Endothelial cell of umbilical vein (primary cell): ENCODE results near the gene SNX3. TPM values are rescaled to one million over a fixed set of nuclear protein-coding genes. Genes with fewer than 3 reads are reported as not detected.

ENCODE experiments used
- BruUV-seq: library from RNA; stranded (reverse); fragments of 400-500 nt; replicated peaks from 2 replicates; lab custom pipeline; 2021; lab: Mats Ljungman, UMichigan
- CTCF ChIA-PET: fragments of 300-600, 350-600 bp; sonication (Branson Sonifier 250); formaldehyde crosslinking; loops from one replicate; lab custom pipeline; 2021; ENCODE audit warnings: antibody characterized with exemption, inconsistent platforms; lab: Charles Lee
- POLR2A ChIA-PET: fragments of 300-600, 350-600 bp; sonication (Branson Sonifier 250); formaldehyde crosslinking; loops from one replicate; lab custom pipeline; 2021; ENCODE audit warnings: antibody characterized with exemption, inconsistent platforms; lab: Charles Lee
- DNase-seq: peaks from one replicate; pipeline ENCODE4 v3.0.0-alpha.2; 2011; ENCODE audit warnings: low read depth, low spot score
- FAIRE-seq: peaks from 2 replicates; lab custom pipeline; 2011; peaks lifted over from hg19 to GRCh38; lab: Jason Lieb, UNC
- H2AFZ ChIP-seq: 2 replicates; pipeline ENCODE4 v1.6.0; 2012; ENCODE audit warnings: low read depth, low read length, control low read depth, inconsistent platforms
- H3K27ac ChIP-seq: 2 replicates; pipeline ENCODE4 v1.5.1; 2011; ENCODE audit warnings: low read depth, mild to moderate bottlenecking, control low read depth, low read length, moderate library complexity; ENCODE audit not compliant: insufficient read depth
- H3K27me3 ChIP-seq, 2 experiments: 2 replicates each; pipeline versions ENCODE4 v1.6.0 to v1.6.1; 2011; ENCODE audit warnings: low read length in 2 of 2, mixed read lengths in 1 of 2; ENCODE audit not compliant: control insufficient read depth in 2 of 2, insufficient read depth in 2 of 2
- H3K36me3 ChIP-seq, 2 experiments: 2 replicates in 1 of 2; 3 replicates in 1 of 2; pipeline ENCODE4 v1.5.1; 2011; ENCODE audit warnings: low read length in 2 of 2, mild to moderate bottlenecking in 1 of 2, moderate library complexity in 1 of 2; ENCODE audit not compliant: control insufficient read depth in 2 of 2, insufficient read depth in 2 of 2; ENCODE audit errors: extremely low read depth in 1 of 2
- H3K4me1 ChIP-seq: 3 replicates; pipeline ENCODE4 v1.5.1; 2011; ENCODE audit warnings: mild to moderate bottlenecking, low read length; ENCODE audit not compliant: control insufficient read depth, insufficient read depth; ENCODE audit errors: extremely low read depth
- H3K4me2 ChIP-seq: 2 replicates; pipeline ENCODE4 v1.6.1; 2011; ENCODE audit warnings: low read length, control low read depth, mixed read lengths; ENCODE audit not compliant: insufficient read depth
- H3K4me3 ChIP-seq, 3 experiments: fragments of 200-600 bp in 1 of 3; sonication (generic), shearing (Covaris generic) in 1 of 3; replicated peaks in 1 of 3; 2 replicates each; pipeline ENCODE4 v1.5.1; 2011 to 2016; ENCODE audit warnings: control low read depth in 3 of 3, low read length in 3 of 3, mild to moderate bottlenecking in 2 of 3, inconsistent platforms in 1 of 3, low read depth in 1 of 3, moderate library complexity in 1 of 3; ENCODE audit not compliant: insufficient read depth in 1 of 3
- H3K79me2 ChIP-seq: 2 replicates; pipeline ENCODE4 v1.6.0; 2012; ENCODE audit warnings: low read length, inconsistent platforms; ENCODE audit not compliant: control insufficient read depth, insufficient read depth
- H3K9ac ChIP-seq: replicated peaks from 2 replicates; pipeline ENCODE3; 2011; ENCODE audit warnings: low read length, control low read depth; ENCODE audit not compliant: insufficient read depth; ENCODE audit errors: extremely low read depth
- H3K9me1 ChIP-seq: replicated peaks from 3 replicates; pipeline ENCODE4 v1.6.0; 2011; ENCODE audit warnings: mild to moderate bottlenecking, low read length; ENCODE audit not compliant: control insufficient read depth, insufficient read depth; ENCODE audit errors: extremely low read depth
- H3K9me3 ChIP-seq: replicated peaks from 2 replicates; pipeline ENCODE4 v1.5.1; 2012; ENCODE audit warnings: low read length, inconsistent platforms; ENCODE audit not compliant: control insufficient read depth, insufficient read depth
- H4K20me1 ChIP-seq: replicated peaks from 2 replicates; pipeline ENCODE3; 2011; ENCODE audit warnings: mild to moderate bottlenecking, low read length; ENCODE audit not compliant: control insufficient read depth, insufficient read depth; ENCODE audit errors: extremely low read depth
- EZH2 ChIP-seq: IDR thresholded peaks from 2 replicates; pipeline ENCODE4 v1.6.1; 2012; ENCODE audit warnings: borderline replicate concordance, low read depth, mild to moderate bottlenecking, moderate library complexity, low read length, inconsistent platforms; ENCODE audit not compliant: severe bottlenecking
- FOS ChIP-seq: IDR thresholded peaks from 2 replicates; pipeline ENCODE4 v1.6.1; 2011; ENCODE audit warnings: mild to moderate bottlenecking, low read length, moderate library complexity, borderline replicate concordance; ENCODE audit not compliant: insufficient read depth
- GATA2 ChIP-seq: IDR thresholded peaks from 2 replicates; pipeline ENCODE4 v1.7.0; 2011; ENCODE audit warnings: low read depth, mild to moderate bottlenecking, moderate library complexity, mixed read lengths, low read length; ENCODE audit not compliant: insufficient read length, insufficient read depth
- JUN ChIP-seq: IDR thresholded peaks from 2 replicates; pipeline ENCODE4 v1.6.1; 2011; ENCODE audit warnings: borderline replicate concordance, low read depth; ENCODE audit not compliant: insufficient read length, insufficient read depth
- MAX ChIP-seq: IDR thresholded peaks from 2 replicates; pipeline ENCODE4 v1.6.1; 2011; ENCODE audit not compliant: insufficient read depth, insufficient read length
- MYC ChIP-seq: IDR thresholded peaks from one replicate; pipeline ENCODE4 v1.6.1; 2011; ENCODE audit warnings: mild to moderate bottlenecking, low read depth, low read length
- POLR2A ChIP-seq: IDR thresholded peaks from 2 replicates; pipeline ENCODE4 v1.6.1; 2012; ENCODE audit warnings: low read depth, mild to moderate bottlenecking, control low read depth, low read length
- POLR2AphosphoS5 ChIP-seq: IDR thresholded peaks from 2 replicates; pipeline ENCODE4 v1.6.1; 2012; ENCODE audit warnings: low read depth, mild to moderate bottlenecking, control low read depth, low read length, moderate library complexity; ENCODE audit not compliant: insufficient read depth
- dilution Hi-C: fragments of 300-500 bp; cut with MboI; formaldehyde crosslinking; loops from one replicate; pipeline ENCODE4 v1.15.0; 2019; ENCODE audit warnings: low sequenced_read_pairs; ENCODE audit not compliant: extremely low pct_ligation_motif_present
- intact Hi-C: fragments of 100-400 bp; cut with micrococcal nuclease; formaldehyde crosslinking; loops from one replicate; pipeline ENCODE4 v1.10.0; 2022
- polyA plus RNA-seq, 4 experiments: library from polyadenylated mRNA; depleted of rRNA in 3 of 4; stranded (reverse) in 3 of 4; unstranded in 1 of 4; fragments of >200 nt; gene quantifications; 2 replicates each; pipeline versions ENCODE4 v1.2.1 to v1.2.3, GENCODE V29; 2011 to 2012; ENCODE audit warnings: missing spikeins in 1 of 4
- total RNA-seq: library from RNA; stranded (reverse); gene quantifications from 2 replicates; pipeline ENCODE4 v1.2.3, GENCODE V29; 2021
- TF ChIP-seq, protein P1 (sequence below), 2 donors: IDR thresholded peaks; 1 replicate in 1 of 2; 2 replicates in 1 of 2; pipeline ENCODE4 v1.5.1; 2011; ENCODE audit warnings: low read length in 2 of 2, mild to moderate bottlenecking in 2 of 2, moderate library complexity in 2 of 2, control low read depth in 1 of 2, inconsistent platforms in 1 of 2, low read depth in 1 of 2; ENCODE audit not compliant: insufficient read depth in 1 of 2; ENCODE audit errors: extremely low read depth in 1 of 2

The SNX3 gene
- total and polyA plus RNA-seq, 2 donors (not counting 3 experiments of a cell fraction or from before 2014, with no cell fraction given) = 155 to 281 TPM

DNA sequence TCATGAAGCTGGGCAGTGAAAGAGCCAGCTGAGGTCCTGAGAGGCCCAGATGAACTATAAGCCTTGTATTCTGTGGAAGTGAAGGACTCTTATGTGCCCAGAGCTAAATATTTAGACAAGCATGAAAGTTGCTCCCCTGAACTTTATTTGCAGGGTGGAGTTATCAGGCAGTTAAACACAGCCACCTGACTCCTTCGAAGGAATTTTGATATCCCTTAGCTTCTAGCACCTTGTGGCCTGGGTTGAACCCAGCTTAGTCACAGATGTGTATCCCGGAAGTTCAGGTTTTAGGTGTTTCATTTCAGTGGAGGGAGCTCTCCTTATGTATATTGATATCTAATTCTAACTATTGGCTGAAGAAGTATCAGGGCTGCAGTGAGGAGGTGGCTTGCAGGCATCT lies 74.6 kb downstream of the SNX3 start:
- H2AFZ ChIP-seq = no peak overlapping the region
- intact Hi-C loops = no loop called here
- H3K9ac ChIP-seq = no peak overlapping the region
- no peaks in the 10 kb centered on the region for H3K9me1 ChIP-seq
- peaks cover 12 to 17% of the 10 kb centered on the region in 2 experiments for H3K27me3 ChIP-seq
- H3K9me3 ChIP-seq = no peaks in the 10 kb centered on the region
- H3K4me1 ChIP-seq = no peaks in the 10 kb centered on the region
- DNase-seq (no peak), FAIRE-seq (no peak)
- H3K27ac ChIP-seq = no peak overlapping the region
- no peaks in the 10 kb centered on the region for H3K36me3 ChIP-seq
- no TSS peak for BruUV-seq
- H3K4me3 ChIP-seq = no peak overlapping the region
- TF ChIP-seq FOS (no peak), EZH2 (no peak), POLR2A (no peak), POLR2AphosphoS5 (no peak), MAX (no peak), JUN (no peak), GATA2 (no peak), MYC (no peak)
- TF ChIP-seq, protein P1, sequence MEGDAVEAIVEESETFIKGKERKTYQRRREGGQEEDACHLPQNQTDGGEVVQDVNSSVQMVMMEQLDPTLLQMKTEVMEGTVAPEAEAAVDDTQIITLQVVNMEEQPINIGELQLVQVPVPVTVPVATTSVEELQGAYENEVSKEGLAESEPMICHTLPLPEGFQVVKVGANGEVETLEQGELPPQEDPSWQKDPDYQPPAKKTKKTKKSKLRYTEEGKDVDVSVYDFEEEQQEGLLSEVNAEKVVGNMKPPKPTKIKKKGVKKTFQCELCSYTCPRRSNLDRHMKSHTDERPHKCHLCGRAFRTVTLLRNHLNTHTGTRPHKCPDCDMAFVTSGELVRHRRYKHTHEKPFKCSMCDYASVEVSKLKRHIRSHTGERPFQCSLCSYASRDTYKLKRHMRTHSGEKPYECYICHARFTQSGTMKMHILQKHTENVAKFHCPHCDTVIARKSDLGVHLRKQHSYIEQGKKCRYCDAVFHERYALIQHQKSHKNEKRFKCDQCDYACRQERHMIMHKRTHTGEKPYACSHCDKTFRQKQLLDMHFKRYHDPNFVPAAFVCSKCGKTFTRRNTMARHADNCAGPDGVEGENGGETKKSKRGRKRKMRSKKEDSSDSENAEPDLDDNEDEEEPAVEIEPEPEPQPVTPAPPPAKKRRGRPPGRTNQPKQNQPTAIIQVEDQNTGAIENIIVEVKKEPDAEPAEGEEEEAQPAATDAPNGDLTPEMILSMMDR (IDR thresholded peaks at IDR 0.05; ENCODE audit: extremely low read depth in 1 of 2, insufficient read depth in 1 of 2, low read depth in 1 of 2, low read length in 2 of 2) = no peak
- H3K79me2 ChIP-seq = no peaks in the 10 kb centered on the region
- ChIA-PET POLR2A (no interaction called here), CTCF (interaction anchor here (1.2 kb wide), 1 partner anchor 306 kb away, joined by 3 read pairs; no protein-coding TSS in a partner anchor)
- no peaks in the 10 kb centered on the region for H4K20me1 ChIP-seq
- H3K4me2 ChIP-seq = no peak overlapping the region
- dilution Hi-C loops = no loop called here
